Mesendoderm (in vitro differentiated cells): Measurements from ENCODE around the gene CCNF.

Experiments used
- DNase-seq: peaks from one replicate; pipeline ENCODE4 v3.0.0; 2013
- H2AK5ac ChIP-seq: 2 replicates; pipeline ENCODE4 v1.6.1; 2013; ENCODE audit warnings: low read length, inconsistent platforms
- H2BK120ac ChIP-seq: 2 replicates; pipeline ENCODE4 v1.6.1; 2013; ENCODE audit warnings: low read depth, mild to moderate bottlenecking, low read length, moderate library complexity, mixed read lengths
- H2BK15ac ChIP-seq: replicated peaks from 2 replicates; pipeline ENCODE4 v1.6.1; 2013; ENCODE audit warnings: low read depth, mild to moderate bottlenecking, moderate library complexity
- H2BK5ac ChIP-seq: 2 replicates; pipeline ENCODE4 v1.6.1; 2013; ENCODE audit warnings: low read length, inconsistent platforms
- H3K18ac ChIP-seq: 2 replicates; pipeline ENCODE4 v1.6.1; 2013; ENCODE audit warnings: mild to moderate bottlenecking, low read length, mixed read lengths
- H3K23ac ChIP-seq: one replicate; pipeline ENCODE4 v1.6.1; 2013; ENCODE audit warnings: low read length
- H3K27ac ChIP-seq: 2 replicates; pipeline ENCODE4 v1.5.1; 2013; ENCODE audit warnings: low read depth, mild to moderate bottlenecking, inconsistent platforms, low read length, moderate library complexity
- H3K27me3 ChIP-seq: 2 replicates; pipeline ENCODE4 v1.6.1; 2013; ENCODE audit warnings: low read length, control low read depth, mild to moderate bottlenecking, inconsistent platforms; ENCODE audit not compliant: insufficient read depth, poor library complexity
- H3K36me3 ChIP-seq: 2 replicates; pipeline ENCODE4 v1.6.1; 2013; ENCODE audit warnings: low read length, inconsistent platforms; ENCODE audit not compliant: control insufficient read depth, insufficient read depth
- H3K4ac ChIP-seq: one replicate; pipeline ENCODE4 v1.6.1; 2013; ENCODE audit warnings: low read depth, mild to moderate bottlenecking, low read length, moderate library complexity
- H3K4me1 ChIP-seq: 2 replicates; pipeline ENCODE4 v1.6.1; 2013; ENCODE audit warnings: low read depth, low read length, inconsistent platforms; ENCODE audit not compliant: control insufficient read depth
- H3K4me2 ChIP-seq: 2 replicates; pipeline ENCODE4 v1.6.1; 2013; ENCODE audit warnings: low read length
- H3K4me3 ChIP-seq: 2 replicates; pipeline ENCODE4 v1.5.1; 2013; ENCODE audit warnings: mild to moderate bottlenecking, low read length
- H3K56ac ChIP-seq: one replicate; pipeline ENCODE4 v1.6.1; 2013; ENCODE audit warnings: low read length
- H3K79me1 ChIP-seq: 2 replicates; pipeline ENCODE4 v1.6.1; 2013; ENCODE audit warnings: low read length, inconsistent platforms
- H3K79me2 ChIP-seq: 2 replicates; pipeline ENCODE4 v1.6.1; 2013; ENCODE audit warnings: mild to moderate bottlenecking, low read length; ENCODE audit not compliant: control insufficient read depth, insufficient read depth
- H3K9ac ChIP-seq: 2 replicates; pipeline ENCODE4 v1.6.1; 2013; ENCODE audit warnings: low read length, inconsistent platforms
- H4K5ac ChIP-seq: one replicate; pipeline ENCODE4 v1.6.1; 2013; ENCODE audit warnings: low read length
- H4K8ac ChIP-seq: one replicate; pipeline ENCODE4 v1.6.1; 2013; ENCODE audit warnings: low read depth, mild to moderate bottlenecking, control low read depth, low read length, moderate library complexity
- WGBS: extraction: QIAGEN DNeasy Blood & Tissue Kit; methylation state at CpG from one replicate; pipeline ENCODE4 v1.1.7; 2013; ENCODE audit warnings: low lambda C conversion rate, missing lambda C conversion rate; ENCODE audit not compliant: insufficient coverage; ENCODE audit errors: extremely low coverage; 5-methylcytosine and 5-hydroxymethylcytosine counted together

Gene CCNF

DNA sequence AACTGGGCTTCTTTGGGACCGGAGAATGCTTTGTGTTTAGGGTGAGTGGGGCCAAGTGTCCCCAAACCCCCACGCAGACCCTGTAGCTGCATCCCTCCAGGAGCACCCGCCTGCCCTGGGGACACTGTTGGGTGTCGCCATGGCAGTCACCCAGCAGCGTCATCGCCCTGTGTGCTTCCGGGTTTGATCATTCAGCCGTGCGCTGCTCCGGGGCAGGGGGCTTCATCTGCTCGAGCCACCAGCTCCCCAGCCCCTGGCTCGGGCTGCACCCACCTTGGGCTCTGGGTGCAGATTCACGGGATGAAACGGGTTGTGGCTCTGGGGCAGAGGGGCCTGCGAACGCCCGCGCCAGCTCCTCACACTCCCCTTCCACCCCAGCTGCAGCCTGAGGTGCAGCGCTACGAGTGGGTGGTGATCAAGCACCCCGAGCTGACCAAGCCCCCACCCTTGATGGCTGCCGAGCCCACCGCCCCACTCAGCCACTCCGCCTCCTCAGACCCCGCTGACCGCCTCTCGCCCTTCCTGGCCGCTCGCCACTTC lies 70.7 kb downstream of the CCNF start:
- Histone ChIP-seq H3K56ac (no peak overlapping the region), H3K9ac (no peak overlapping the region), H2BK120ac (no peak overlapping the region), H3K79me2 (no peaks in the 10 kb centered on the region), H3K4me3 (no peak overlapping the region), H3K79me1 (no peaks in the 10 kb centered on the region), H2AK5ac (no peak overlapping the region), H2BK15ac (no peak overlapping the region), H3K4ac (no peak overlapping the region), H3K36me3 (no peaks in the 10 kb centered on the region), H4K5ac (no peak overlapping the region), H3K27ac (no peak overlapping the region), H2BK5ac (no peak overlapping the region), H3K18ac (no peak overlapping the region), H4K8ac (no peak overlapping the region), H3K4me2 (no peak overlapping the region), H3K4me1 (no peaks in the 10 kb centered on the region), H3K23ac (no peak overlapping the region), H3K27me3 (no peaks in the 10 kb centered on the region)
- no CpG with 5 or more reads among the region's 29 CpGs for WGBS
- DNase-seq = no peak

DNA sequence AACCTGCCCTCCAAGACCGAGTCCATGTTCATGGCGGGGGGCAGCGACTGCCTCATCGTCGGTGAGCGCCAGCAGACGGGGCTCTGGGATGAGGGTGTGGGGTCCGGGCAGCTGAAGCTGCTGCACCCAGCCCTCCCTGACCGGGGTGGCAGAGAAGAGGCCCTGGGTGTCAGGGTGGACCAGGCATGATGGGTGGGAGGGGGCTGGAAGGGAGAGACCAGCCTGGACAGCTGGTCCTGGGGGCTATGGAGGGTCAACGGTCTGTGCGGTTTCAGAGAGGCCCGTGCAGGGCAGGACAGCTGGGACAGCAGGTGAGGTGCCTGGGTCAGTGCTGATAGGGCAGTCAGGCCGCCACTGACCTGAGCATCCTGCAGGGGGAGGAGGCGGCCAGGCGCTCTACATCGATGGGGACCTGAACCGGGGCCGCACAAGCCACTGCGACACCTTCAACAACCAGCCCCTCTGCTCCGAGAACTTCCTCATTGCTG lies 71.2 kb downstream of the CCNF start:
- Histone ChIP-seq H2BK15ac (no peak overlapping the region), H4K8ac (no peak overlapping the region), H2AK5ac (no peak overlapping the region), H3K4me1 (no peaks in the 10 kb centered on the region), H3K4me3 (no peak overlapping the region), H4K5ac (no peak overlapping the region), H3K79me1 (no peaks in the 10 kb centered on the region), H3K56ac (no peak overlapping the region), H3K9ac (no peak overlapping the region), H3K27me3 (no peaks in the 10 kb centered on the region), H3K79me2 (no peaks in the 10 kb centered on the region), H3K36me3 (no peaks in the 10 kb centered on the region), H3K18ac (no peak overlapping the region), H3K4me2 (no peak overlapping the region), H3K4ac (no peak overlapping the region), H3K27ac (no peak overlapping the region), H3K23ac (no peak overlapping the region), H2BK5ac (no peak overlapping the region), H2BK120ac (no peak overlapping the region)
- DNase-seq = no peak
- WGBS = no CpG with 5 or more reads among the region's 20 CpGs

DNA sequence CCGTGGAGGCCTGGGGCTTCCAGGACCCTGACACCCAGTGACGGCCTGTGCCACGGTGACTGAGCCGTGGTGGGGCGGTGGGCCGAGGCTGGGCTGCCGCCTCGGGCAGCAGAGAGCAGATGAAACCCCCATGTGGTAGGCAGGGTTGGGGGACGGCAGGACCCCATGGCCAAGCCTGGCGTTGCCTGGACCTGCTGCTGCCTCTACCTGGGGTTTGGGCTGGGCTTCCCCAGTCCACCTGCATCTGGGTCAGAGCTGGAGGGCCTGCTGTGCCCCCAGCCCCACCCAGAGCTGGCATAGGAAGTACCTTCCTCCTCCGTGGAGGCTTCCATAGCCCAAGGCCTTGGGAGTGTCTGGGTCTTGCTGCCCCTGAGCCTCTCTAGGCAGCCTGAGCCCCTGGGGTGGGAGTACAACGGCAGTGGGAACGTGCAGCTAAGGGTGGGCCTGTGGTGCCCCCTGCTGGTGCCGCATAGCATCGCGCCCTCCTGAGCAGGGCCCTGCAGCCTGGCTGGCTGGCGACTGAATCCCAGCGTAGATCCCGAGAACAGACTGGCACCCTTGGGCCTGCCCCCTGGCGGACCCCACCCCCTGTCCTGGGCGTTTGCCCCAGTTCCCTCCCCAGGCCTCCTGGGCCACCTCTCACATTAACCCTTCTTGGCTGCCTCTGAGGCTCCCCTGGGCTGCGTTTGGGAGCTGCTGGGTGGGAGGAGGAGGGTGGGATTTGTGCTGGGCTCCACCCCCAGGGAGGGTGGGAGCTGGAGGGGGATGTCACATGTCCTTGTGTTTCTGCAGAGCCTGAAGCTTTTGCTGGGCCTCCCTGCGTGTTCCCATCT lies 71.9 kb downstream of the CCNF start:
- H3K27ac ChIP-seq = no peak overlapping the region
- H3K4me3 ChIP-seq = no peak overlapping the region
- DNase-seq = peak; percentile 85
- no peak overlapping the region for H2BK5ac ChIP-seq
- H3K36me3 ChIP-seq = no peaks in the 10 kb centered on the region
- no peak overlapping the region for H2AK5ac ChIP-seq
- peak overlapping the region; percentile 43 for H3K4me2 ChIP-seq
- H2BK15ac ChIP-seq = no peak overlapping the region
- no peak overlapping the region for H2BK120ac ChIP-seq
- H3K79me2 ChIP-seq = no peaks in the 10 kb centered on the region
- no peaks in the 10 kb centered on the region for H3K79me1 ChIP-seq
- no peak overlapping the region for H4K5ac ChIP-seq
- H3K4me1 ChIP-seq = no peaks in the 10 kb centered on the region
- H3K27me3 ChIP-seq = no peaks in the 10 kb centered on the region
- no peak overlapping the region for H3K18ac ChIP-seq
- peak overlapping the region; percentile 74 for H3K9ac ChIP-seq
- H3K56ac ChIP-seq = peak overlapping the region; percentile 77
- H4K8ac ChIP-seq = no peak overlapping the region
- WGBS = no CpG with 5 or more reads among the region's 23 CpGs
- no peak overlapping the region for H3K4ac ChIP-seq
- H3K23ac ChIP-seq = no peak overlapping the region

DNA sequence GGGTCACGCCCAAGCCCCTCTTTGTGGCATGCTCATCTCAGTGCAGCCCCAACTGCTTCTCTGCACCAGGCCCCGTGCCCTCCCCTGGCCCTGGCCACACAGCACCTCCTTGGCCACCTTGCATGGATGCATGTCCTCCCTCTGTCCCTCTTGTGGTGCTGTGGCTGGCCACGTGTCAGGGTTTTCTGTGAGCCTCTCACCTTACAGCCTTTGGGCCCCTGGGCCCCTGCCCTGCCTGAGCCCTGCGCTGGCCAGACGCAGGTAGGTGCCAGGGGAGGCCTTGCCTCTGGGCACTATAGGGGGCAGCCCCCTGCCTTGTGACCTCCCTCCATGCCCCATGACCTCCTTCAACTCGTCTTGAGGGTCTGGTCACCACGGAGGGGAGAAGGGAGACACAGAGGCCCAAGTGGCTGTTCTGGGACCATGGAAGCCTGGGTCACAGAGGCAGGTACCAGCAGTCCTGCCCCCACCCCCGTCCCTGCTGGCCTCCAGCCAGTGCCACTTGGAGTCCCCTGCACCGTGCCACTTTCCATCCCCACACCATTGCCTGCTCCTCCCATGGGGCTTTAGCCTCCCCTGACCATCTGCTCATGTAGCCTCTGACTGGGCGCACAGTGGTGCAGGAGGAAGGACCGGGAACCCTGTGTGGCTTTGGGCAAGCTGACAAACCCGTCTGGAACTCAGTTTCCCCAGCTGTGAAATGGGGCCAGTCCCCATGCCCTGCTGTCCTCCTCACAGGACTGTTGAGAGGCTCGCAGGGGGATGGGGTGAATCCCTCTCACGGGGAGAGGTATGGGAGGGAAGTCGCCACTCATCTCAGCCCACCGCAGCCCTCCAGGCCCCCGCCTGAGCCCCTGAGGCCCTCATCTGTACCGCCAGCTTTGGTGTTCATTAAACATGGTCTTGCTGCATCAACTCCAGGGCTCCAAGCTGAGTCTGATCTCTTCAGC lies 73.0 kb downstream of the CCNF start:
- H2BK120ac ChIP-seq = no peak overlapping the region
- H2AK5ac ChIP-seq = no peak overlapping the region
- H2BK15ac ChIP-seq = no peak overlapping the region
- no peak overlapping the region for H2BK5ac ChIP-seq
- H3K4me3 ChIP-seq = no peak overlapping the region
- no peaks in the 10 kb centered on the region for H3K79me2 ChIP-seq
- H4K8ac ChIP-seq = no peak overlapping the region
- H3K18ac ChIP-seq = no peak overlapping the region
- H3K27ac ChIP-seq = no peak overlapping the region
- H3K4ac ChIP-seq = no peak overlapping the region
- H3K27me3 ChIP-seq = no peaks in the 10 kb centered on the region
- no peak overlapping the region for H4K5ac ChIP-seq
- H3K9ac ChIP-seq = no peak overlapping the region
- H3K4me2 ChIP-seq = no peak overlapping the region
- no peak overlapping the region for H3K23ac ChIP-seq
- no peak overlapping the region for H3K56ac ChIP-seq
- no peaks in the 10 kb centered on the region for H3K36me3 ChIP-seq
- WGBS = no CpG with 5 or more reads among the region's 18 CpGs
- DNase-seq = no peak
- H3K79me1 ChIP-seq = no peaks in the 10 kb centered on the region
- no peaks in the 10 kb centered on the region for H3K4me1 ChIP-seq

DNA sequence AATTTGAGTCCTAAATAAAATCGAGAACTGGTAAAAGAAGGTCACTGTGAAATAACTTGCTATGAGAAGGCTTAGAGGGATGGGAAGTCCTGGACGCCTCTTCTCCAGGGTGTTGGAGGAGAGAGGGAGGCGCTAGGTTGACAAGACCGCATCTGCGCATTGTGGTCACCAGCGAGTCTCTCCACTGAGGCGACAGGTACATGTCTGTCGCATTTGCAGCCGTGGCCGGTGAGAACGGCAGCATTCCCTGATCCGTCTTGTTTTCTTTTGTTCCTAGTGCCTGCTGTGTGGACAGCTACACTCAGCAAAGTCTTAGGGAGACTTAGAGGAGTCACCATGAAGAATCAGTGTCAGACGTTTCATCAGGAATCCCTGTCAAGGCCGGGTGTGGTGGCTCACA lies 76.4 kb downstream of the CCNF start:
- Histone ChIP-seq H3K9ac (no peak overlapping the region), H3K56ac (no peak overlapping the region), H2BK120ac (no peak overlapping the region), H3K36me3 (no peaks in the 10 kb centered on the region), H4K8ac (no peak overlapping the region), H3K23ac (no peak overlapping the region), H3K18ac (no peak overlapping the region), H3K4ac (no peak overlapping the region), H3K79me1 (no peaks in the 10 kb centered on the region), H3K79me2 (no peaks in the 10 kb centered on the region), H3K4me3 (no peak overlapping the region), H2BK15ac (no peak overlapping the region), H3K27me3 (no peaks in the 10 kb centered on the region), H3K4me1 (no peaks in the 10 kb centered on the region), H3K27ac (no peak overlapping the region), H4K5ac (no peak overlapping the region), H3K4me2 (no peak overlapping the region), H2AK5ac (no peak overlapping the region), H2BK5ac (no peak overlapping the region)
- 100% methylated on average over 1 of the region's 14 CpGs for WGBS
- no peak for DNase-seq
